GM12878 (cell line): Measurements from ENCODE around the gene FMNL3. TPM values are rescaled to one million over a fixed set of nuclear protein-coding genes. Genes with fewer than 3 reads are reported as not detected.
A peak's percentile ranks its signal among the peaks of the same experiment; 100 is the strongest.

ENCODE experiments used
- ATAC-seq: fragments of 200-7000 bp; cut with Tn5 transposase; 3 replicates; pipeline ENCODE4 v1.9.1; 2020; ENCODE audit warnings: mild to moderate bottlenecking, moderate library complexity
- BruUV-seq: library from RNA; stranded (reverse); fragments of 400-500 nt; replicated peaks from 2 replicates; lab custom pipeline; 2021; lab: Mats Ljungman, UMichigan
- CTCF ChIA-PET: fragments of 300-600 bp; sonication (Branson Sonifier 250); formaldehyde crosslinking; extraction: SDS; loops from one replicate; lab custom pipeline; 2021; ENCODE audit warnings: inconsistent platforms; lab: Yijun Ruan, JAX
- POLR2A ChIA-PET: fragments of 350-600 bp; formaldehyde crosslinking; extraction: SDS; loops from one replicate; lab custom pipeline; 2021; ENCODE audit warnings: inconsistent platforms; lab: Charles Lee
- RAD21 ChIA-PET: fragments of 300-600 bp; sonication (Branson Sonifier 250); formaldehyde crosslinking; loops from one replicate; lab custom pipeline; 2023; ENCODE audit warnings: antibody characterized with exemption; ENCODE audit not compliant: unreplicated experiment; lab: Charles Lee
- SMC1A ChIA-PET: fragments of 300-600 bp; sonication (Branson Sonifier 250); formaldehyde crosslinking; loops from one replicate; lab custom pipeline; 2023; ENCODE audit not compliant: unreplicated experiment, uncharacterized antibody; lab: Charles Lee
- DNase-seq: peaks from one replicate; pipeline ENCODE4 v3.0.0-alpha.2; 2011; ENCODE audit warnings: low read depth, low spot score
- FAIRE-seq: peaks from 3 replicates; lab custom pipeline; 2011; peaks lifted over from hg19 to GRCh38; lab: Jason Lieb, UNC
- H2AFZ ChIP-seq: 2 replicates; pipeline ENCODE4 v1.6.0; 2011; ENCODE audit warnings: low read depth, low read length, control low read depth; ENCODE audit not compliant: control insufficient read depth
- H3K27ac ChIP-seq: 2 replicates; pipeline ENCODE4 v1.5.1; 2011; ENCODE audit warnings: control low read depth; ENCODE audit not compliant: control insufficient read depth, insufficient read depth
- H3K27me3 ChIP-seq, 2 experiments: replicated peaks in 1 of 2; 2 replicates each; pipeline versions ENCODE4 v1.6.0 to v1.6.1; 2011; ENCODE audit warnings: low read length in 1 of 2; ENCODE audit not compliant: control insufficient read depth in 2 of 2, insufficient read depth in 2 of 2
- H3K36me3 ChIP-seq, 2 experiments: 2 replicates each; pipeline ENCODE4 v1.5.1; 2011; ENCODE audit warnings: low read length in 1 of 2; ENCODE audit not compliant: control insufficient read depth in 2 of 2, insufficient read depth in 2 of 2
- H3K4me1 ChIP-seq: 2 replicates; pipeline ENCODE4 v1.6.1; 2011; ENCODE audit warnings: mild to moderate bottlenecking, low read length, moderate library complexity, mixed read lengths; ENCODE audit not compliant: control insufficient read depth, insufficient read depth
- H3K4me2 ChIP-seq: 2 replicates; pipeline ENCODE4 v1.6.0; 2011; ENCODE audit warnings: control low read depth; ENCODE audit not compliant: control insufficient read depth, insufficient read depth
- H3K4me3 ChIP-seq: fragments of 200-600 bp; sonication (generic); 2 replicates; pipeline ENCODE4 v1.5.1; 2016
- H3K79me2 ChIP-seq: 2 replicates; pipeline ENCODE4 v1.6.0; 2011; ENCODE audit warnings: low read length; ENCODE audit not compliant: control insufficient read depth, insufficient read depth
- H3K9ac ChIP-seq: 2 replicates; pipeline ENCODE4 v1.8.0; 2011; ENCODE audit warnings: low read length, control low read depth, mixed read lengths; ENCODE audit not compliant: control insufficient read depth, insufficient read depth
- H3K9me3 ChIP-seq: replicated peaks from 3 replicates; pipeline ENCODE4 v1.5.1; 2011; ENCODE audit warnings: mild to moderate bottlenecking, low read length; ENCODE audit not compliant: control insufficient read depth, insufficient read depth
- H4K20me1 ChIP-seq: 2 replicates; pipeline ENCODE4 v1.6.0; 2011; ENCODE audit not compliant: control insufficient read depth, insufficient read depth
- EED ChIP-seq: sonication (generic); IDR thresholded peaks from 2 replicates; pipeline ENCODE4 v1.6.1; 2016; ENCODE audit warnings: antibody characterized with exemption, low read depth
- IKZF2 ChIP-seq, 2 experiments: fragments of 450-650 bp; IDR thresholded peaks; 2 replicates each; pipeline ENCODE4 v1.6.1; 2017; ENCODE audit warnings: mild to moderate bottlenecking in 2 of 2, moderate library complexity in 2 of 2
- WGBS: methylation state at CpG from one replicate; pipeline ENCODE4 v1.1.6; 2016; ENCODE audit warnings: low lambda C conversion rate; ENCODE audit not compliant: insufficient replicate concordance, insufficient coverage; ENCODE audit errors: missing lambda C conversion rate; 5-methylcytosine and 5-hydroxymethylcytosine counted together
- in situ Hi-C: fragments of 300-500 bp; cut with MboI; formaldehyde crosslinking; loops from 9 replicates; pipeline ENCODE4 v1.14.3; 2018; ENCODE audit warnings: mixed read lengths
- intact Hi-C: fragments of 100-400 bp; cut with micrococcal nuclease; formaldehyde crosslinking; loops from one replicate; pipeline ENCODE4 v1.14.2; 2022; ENCODE audit not compliant: unreplicated experiment
- polyA plus RNA-seq, 11 experiments: library from polyadenylated mRNA; depleted of rRNA in 4 of 11; unstranded in 6 of 11; stranded (reverse) in 5 of 11; fragments of >200 nt; fragmentation: Nextera tagmentation in 4 of 11; fragmentation: Illumina TruSeq in 1 of 11; extraction: Ambion mirVana in 4 of 11; extraction: Trizol in 1 of 11; gene quantifications; 1 replicate in 1 of 11; 2 replicates in 10 of 11; pipeline versions ENCODE4 v1.2.1 to v1.2.3, GENCODE V29; 2011 to 2016; ENCODE audit warnings: inconsistent platforms in 2 of 11, missing spikeins in 2 of 11, low read depth in 1 of 11
- total RNA-seq, 4 experiments: library from RNA; depleted of rRNA in 3 of 4; stranded (reverse); fragments of >200 nt in 3 of 4; fragmentation: Illumina TruSeq in 1 of 4; extraction: Trizol in 1 of 4; gene quantifications; 2 replicates each; pipeline versions ENCODE4 v1.2.1 to v1.2.3, GENCODE V29; 2013 to 2021

FMNL3 gene
- total and polyA plus RNA-seq, 10 of the 15 experiments (the other 5 are each of a cell fraction or from before 2014, with no cell fraction given), result 3.0 to 64.9 (median 30.9) TPM

- TF ChIP-seq IKZF2 (IDR thresholded peaks at IDR 0.05) (no peak), EED (0 out of 2 replicates have a peak, but pooled peaks have one; percentile 12)
- Histone ChIP-seq H3K27me3 (no peaks in the 10 kb centered on the region), H3K4me3 (no peak overlapping the region), H3K36me3 (peaks cover 4 to 10% of the 10 kb centered on the region in 2 experiments; a peak in 3 of 4 replicates), H3K4me2 (peak overlapping the region; percentile 44), H3K4me1 (peaks cover 56% of the 10 kb centered on the region), H3K9ac (peak overlapping the region; percentile 53), H3K79me2 (peaks cover 81% of the 10 kb centered on the region), H3K9me3 (no peaks in the 10 kb centered on the region), H2AFZ (no peak overlapping the region), H3K27ac (peak overlapping the region; percentile 92), H4K20me1 (no peaks in the 10 kb centered on the region)
- ChIA-PET POLR2A (interaction anchor here (0.8 to 10.7 kb wide), 8 partner anchors 8 to 304 kb away, joined by 3 to 166 read pairs (median 46); partner anchors contain the start of genes FMNL3 and PRPF40B), RAD21 (interaction anchor here (1.2 to 8.6 kb wide), 10 partner anchors 9 to 68 kb away, joined by 4 to 167 read pairs (median 8); partner anchors contain the start of genes FMNL3 and TMBIM6), CTCF (interaction anchor here (0.7 to 10.3 kb wide), 11 partner anchors 8 to 76 kb away, joined by 3 to 86 read pairs (median 5); partner anchors contain the start of gene FMNL3), SMC1A (interaction anchor here (1.1 to 14.9 kb wide), 13 partner anchors 8 to 38 kb away, joined by 3 to 131 read pairs (median 5); partner anchors contain the start of gene FMNL3)
- FAIRE-seq (no peak), ATAC-seq (no peak; the same call in 2 of the 3 replicates), DNase-seq (no peak)
- WGBS, result 49% methylated on average over 13 of the region's 13 CpGs
- in situ Hi-C loops, result no loop called here
- intact Hi-C loops, result no loop called here
- no TSS peak for BruUV-seq
These were observed 33.5 kb downstream of the FMNL3 start for GRCh38 chr12:49673446-49674317.
